ENCODE measurements around the gene CDK11B.

DNA sequence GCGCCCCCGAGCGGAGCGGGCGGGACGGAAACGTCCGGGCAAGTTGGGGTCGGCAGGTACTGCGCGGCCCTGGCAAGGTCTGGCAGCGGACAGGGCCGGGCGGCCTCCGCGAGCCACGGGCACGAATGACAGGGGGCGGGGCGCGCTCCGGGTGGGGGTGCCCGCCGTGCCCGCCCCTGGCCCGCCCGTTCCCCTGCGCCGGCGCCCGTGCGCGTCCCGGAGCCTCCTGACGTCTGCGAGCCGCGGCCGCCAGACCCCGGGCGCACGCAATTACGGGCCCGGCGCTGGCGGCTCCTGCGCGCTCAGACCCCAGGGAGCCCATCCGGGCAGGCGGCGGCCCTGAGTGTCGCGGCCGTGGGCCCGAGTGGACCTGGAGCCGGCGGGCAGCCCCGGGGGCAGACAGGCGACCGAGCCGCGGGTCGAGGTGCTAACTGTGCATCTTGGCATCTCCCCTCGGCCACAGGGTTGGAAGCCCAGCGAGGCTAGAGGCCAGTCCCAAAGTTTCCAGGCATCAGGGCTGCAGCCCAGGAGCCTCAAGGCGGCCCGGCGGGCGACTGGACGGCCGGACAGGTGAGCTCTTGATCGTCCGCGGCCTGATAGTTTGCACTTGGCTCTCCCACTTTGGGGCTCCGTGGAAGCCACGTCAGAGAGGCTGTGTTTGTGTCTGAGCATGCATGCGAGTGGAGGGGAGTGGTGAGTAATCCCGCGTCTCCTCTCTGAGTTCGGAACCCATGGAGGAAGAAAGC is 42.6 kb downstream of the CDK11B start:
- TF ChIP-seq CTCF (IDR thresholded peaks at IDR 0.05) (no peak), POLR2A (IDR thresholded peaks at IDR 0.05) (no peak)
